Esophagus muscularis mucosa (tissue), 4 donors: Measurements from ENCODE around the gene ABHD13. TPM values are rescaled to one million over a fixed set of nuclear protein-coding genes. Genes with fewer than 3 reads are reported as not detected.

Experiments
- DNase-seq: peaks from one replicate; pipeline ENCODE4 v3.0.0-alpha.2; 2017; ENCODE audit errors: extremely low spot score
- H3K27ac ChIP-seq, 4 donors: fragments of 200-600 bp; sonication (generic); replicated peaks in 1 of 4; 1 replicate in 3 of 4; 2 replicates in 1 of 4; pipeline ENCODE4 v1.5.1; 2016 to 2019; ENCODE audit warnings: mild to moderate bottlenecking in 1 of 4
- H3K27me3 ChIP-seq, 4 donors: fragments of 200-600 bp; sonication (generic); one replicate each; pipeline versions ENCODE4 v1.5.1 to v1.6.0; 2016 to 2019
- H3K36me3 ChIP-seq, 4 donors: fragments of 200-600 bp; sonication (generic); one replicate each; pipeline ENCODE4 v1.5.1; 2016 to 2019
- H3K4me1 ChIP-seq, 4 donors: fragments of 200-600 bp; sonication (generic); one replicate each; pipeline ENCODE4 v1.5.1; 2016 to 2019
- H3K4me3 ChIP-seq, 4 donors: fragments of 200-600 bp; sonication (generic); 1 replicate in 2 of 4; 2 replicates in 2 of 4; pipeline ENCODE4 v1.5.1; 2016 to 2019; ENCODE audit warnings: mild to moderate bottlenecking in 4 of 4, moderate library complexity in 1 of 4
- H3K9me3 ChIP-seq, 4 donors: fragments of 200-600 bp; sonication (generic); 1 replicate in 3 of 4; 2 replicates in 1 of 4; pipeline ENCODE4 v1.5.1; 2016 to 2019
- EP300 ChIP-seq: sonication (generic); formaldehyde crosslinking; IDR thresholded peaks from one replicate; pipeline ENCODE4 v1.6.1; 2017; ENCODE audit warnings: antibody characterized with exemption
- POLR2A ChIP-seq: fragments of 450-650 bp; IDR thresholded peaks from one replicate; pipeline ENCODE4 v1.6.1; 2017; ENCODE audit warnings: antibody characterized with exemption, moderate library complexity, mild to moderate bottlenecking, low read depth
- POLR2AphosphoS5 ChIP-seq, 2 donors: sonication (generic); formaldehyde crosslinking; IDR thresholded peaks; one replicate each; pipeline ENCODE4 v1.6.1; 2017; ENCODE audit warnings: antibody characterized with exemption in 2 of 2
- WGBS: methylation state at CpG from one replicate; pipeline ENCODE4 v1.1.5; 2018; 5-methylcytosine and 5-hydroxymethylcytosine counted together
- intact Hi-C: fragments of 100-400 bp; cut with DNase I; formaldehyde crosslinking; loops from one replicate; pipeline ENCODE4 v1.15.1; 2023
- total RNA-seq, 4 donors: library from RNA; depleted of rRNA; stranded (reverse); fragments of >200 nt; gene quantifications; one replicate each; pipeline versions ENCODE4 v1.1.0 to v1.2.1, GENCODE V29; 2016
- TF ChIP-seq, protein P1 (sequence below), 3 experiments: fragments of 200-600 bp in 2 of 3; fragments of 450-650 bp in 1 of 3; sonication (generic) in 2 of 3; IDR thresholded peaks; one replicate each; pipeline ENCODE4 v1.5.1; 2017 to 2019; ENCODE audit warnings: antibody characterized with exemption in 3 of 3, mild to moderate bottlenecking in 2 of 3, moderate library complexity in 1 of 3

Gene ABHD13
- total RNA-seq, 4 donors from 2014 or later, result 10.3 to 12.9 (median 11.1) TPM

DNA sequence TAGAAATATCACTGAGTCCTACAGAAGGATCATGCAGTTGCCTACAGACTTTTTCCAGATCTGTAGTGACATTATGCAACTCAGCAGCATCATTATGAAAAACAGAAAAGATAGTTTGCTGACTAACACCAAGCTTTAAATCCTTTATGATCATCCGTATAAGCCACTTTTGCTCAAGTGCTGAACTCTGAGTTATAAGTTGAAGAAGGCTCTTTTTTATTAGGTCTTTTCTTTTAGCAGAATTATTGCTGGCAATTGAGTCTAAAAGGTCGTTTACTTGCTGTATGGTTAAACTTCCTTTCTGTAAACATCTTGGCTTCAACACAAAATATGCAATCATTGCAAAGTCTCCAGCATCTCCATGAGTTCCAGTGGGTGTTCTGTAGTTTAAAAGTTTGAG is 7.6 kb upstream of the ABHD13 start:
- no peak overlapping the region for H3K4me3 ChIP-seq
- H3K4me1 ChIP-seq, result peaks cover under 1 to 12% (median 10%) of the 10 kb centered on the region in 4 donors
- DNase-seq, result no peak
- H3K36me3 ChIP-seq, result peaks cover 0 to 24% (median 18%) of the 10 kb centered on the region in 4 donors
- H3K27me3 ChIP-seq, result no peaks in the 10 kb centered on the region
- no peak overlapping the region for H3K27ac ChIP-seq
- TF ChIP-seq POLR2AphosphoS5 (IDR thresholded peaks at IDR 0.05) (no peak), EP300 (no peak), POLR2A (no peak)
- TF ChIP-seq, protein P1, sequence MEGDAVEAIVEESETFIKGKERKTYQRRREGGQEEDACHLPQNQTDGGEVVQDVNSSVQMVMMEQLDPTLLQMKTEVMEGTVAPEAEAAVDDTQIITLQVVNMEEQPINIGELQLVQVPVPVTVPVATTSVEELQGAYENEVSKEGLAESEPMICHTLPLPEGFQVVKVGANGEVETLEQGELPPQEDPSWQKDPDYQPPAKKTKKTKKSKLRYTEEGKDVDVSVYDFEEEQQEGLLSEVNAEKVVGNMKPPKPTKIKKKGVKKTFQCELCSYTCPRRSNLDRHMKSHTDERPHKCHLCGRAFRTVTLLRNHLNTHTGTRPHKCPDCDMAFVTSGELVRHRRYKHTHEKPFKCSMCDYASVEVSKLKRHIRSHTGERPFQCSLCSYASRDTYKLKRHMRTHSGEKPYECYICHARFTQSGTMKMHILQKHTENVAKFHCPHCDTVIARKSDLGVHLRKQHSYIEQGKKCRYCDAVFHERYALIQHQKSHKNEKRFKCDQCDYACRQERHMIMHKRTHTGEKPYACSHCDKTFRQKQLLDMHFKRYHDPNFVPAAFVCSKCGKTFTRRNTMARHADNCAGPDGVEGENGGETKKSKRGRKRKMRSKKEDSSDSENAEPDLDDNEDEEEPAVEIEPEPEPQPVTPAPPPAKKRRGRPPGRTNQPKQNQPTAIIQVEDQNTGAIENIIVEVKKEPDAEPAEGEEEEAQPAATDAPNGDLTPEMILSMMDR (IDR thresholded peaks at IDR 0.05), result no peak
- H3K9me3 ChIP-seq, result no peaks in the 10 kb centered on the region
- 90% methylated on average over 2 of the region's 2 CpGs for WGBS
- intact Hi-C loops, result no loop called here

DNA sequence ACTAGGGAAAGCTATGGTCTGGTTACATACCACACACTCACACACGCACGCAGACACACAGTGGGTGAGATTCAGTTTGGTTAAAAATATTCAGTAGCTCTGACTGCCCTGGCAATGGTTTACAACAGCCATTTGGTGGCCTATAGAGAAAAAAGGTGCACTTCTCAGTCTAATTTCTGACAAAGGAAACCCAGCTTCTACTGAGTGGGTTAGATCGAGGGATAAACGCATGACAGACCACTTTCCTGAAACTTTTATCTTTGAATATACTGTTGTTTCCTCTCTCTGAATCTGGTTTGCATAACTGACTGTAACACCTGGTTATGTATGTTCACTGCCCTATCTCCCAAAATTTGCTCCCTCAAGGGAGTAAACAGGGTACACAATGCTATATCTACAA is 5.3 kb upstream of the ABHD13 start:
- H3K27ac ChIP-seq, result no peak overlapping the region
- intact Hi-C loops, result no loop called here
- no peaks in the 10 kb centered on the region for H3K9me3 ChIP-seq
- WGBS, result 88% methylated on average over 4 of the region's 4 CpGs
- peaks cover 16 to 34% (median 32%) of the 10 kb centered on the region in 4 donors for H3K4me1 ChIP-seq
- H3K27me3 ChIP-seq, result no peaks in the 10 kb centered on the region
- H3K4me3 ChIP-seq, result no peak overlapping the region
- no peak for TF ChIP-seq POLR2AphosphoS5 (IDR thresholded peaks at IDR 0.05)
- no peak for TF ChIP-seq EP300
- TF ChIP-seq, protein P1 (IDR thresholded peaks at IDR 0.05), result no peak
- no peak for TF ChIP-seq POLR2A
- peaks cover 0 to 24% (median 18%) of the 10 kb centered on the region in 4 donors for H3K36me3 ChIP-seq
- DNase-seq, result no peak

DNA sequence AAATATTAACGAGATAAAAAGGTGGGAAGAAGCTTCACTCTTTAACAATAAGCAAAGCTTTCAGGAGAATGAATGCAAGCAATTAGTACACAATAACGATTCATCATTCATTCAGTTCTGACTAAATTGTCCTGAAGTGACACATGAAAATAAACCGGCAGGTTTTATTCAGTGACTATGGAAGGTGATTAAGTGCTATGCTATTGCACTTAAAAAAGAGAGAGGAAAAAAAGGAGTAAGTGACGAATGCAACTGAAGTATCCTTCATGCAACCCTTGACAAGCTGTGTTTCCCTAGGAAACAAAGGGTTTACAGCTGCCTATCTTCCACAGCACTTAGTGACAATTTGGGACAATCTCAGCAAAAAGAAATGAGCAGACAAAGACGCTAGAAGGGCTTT is 4.2 kb upstream of the ABHD13 start:
- Histone ChIP-seq H3K36me3 (peaks cover 0 to 21% (median 18%) of the 10 kb centered on the region in 4 donors), H3K4me3 (peak overlapping the region; percentile 54 to 63 (median 56)), H3K27me3 (no peaks in the 10 kb centered on the region), H3K4me1 (peaks cover 16 to 34% (median 33%) of the 10 kb centered on the region in 4 donors), H3K9me3 (no peaks in the 10 kb centered on the region), H3K27ac (peak overlapping the region; percentile 63 to 76 (median 74))
- TF ChIP-seq POLR2A, result no peak
- no peak for TF ChIP-seq EP300
- TF ChIP-seq POLR2AphosphoS5 (IDR thresholded peaks at IDR 0.05), result no peak
- TF ChIP-seq, protein P1 (IDR thresholded peaks at IDR 0.05), result no peak
- 53% methylated on average over 5 of the region's 5 CpGs for WGBS
- intact Hi-C loops, result no loop called here
- DNase-seq, result no peak

DNA sequence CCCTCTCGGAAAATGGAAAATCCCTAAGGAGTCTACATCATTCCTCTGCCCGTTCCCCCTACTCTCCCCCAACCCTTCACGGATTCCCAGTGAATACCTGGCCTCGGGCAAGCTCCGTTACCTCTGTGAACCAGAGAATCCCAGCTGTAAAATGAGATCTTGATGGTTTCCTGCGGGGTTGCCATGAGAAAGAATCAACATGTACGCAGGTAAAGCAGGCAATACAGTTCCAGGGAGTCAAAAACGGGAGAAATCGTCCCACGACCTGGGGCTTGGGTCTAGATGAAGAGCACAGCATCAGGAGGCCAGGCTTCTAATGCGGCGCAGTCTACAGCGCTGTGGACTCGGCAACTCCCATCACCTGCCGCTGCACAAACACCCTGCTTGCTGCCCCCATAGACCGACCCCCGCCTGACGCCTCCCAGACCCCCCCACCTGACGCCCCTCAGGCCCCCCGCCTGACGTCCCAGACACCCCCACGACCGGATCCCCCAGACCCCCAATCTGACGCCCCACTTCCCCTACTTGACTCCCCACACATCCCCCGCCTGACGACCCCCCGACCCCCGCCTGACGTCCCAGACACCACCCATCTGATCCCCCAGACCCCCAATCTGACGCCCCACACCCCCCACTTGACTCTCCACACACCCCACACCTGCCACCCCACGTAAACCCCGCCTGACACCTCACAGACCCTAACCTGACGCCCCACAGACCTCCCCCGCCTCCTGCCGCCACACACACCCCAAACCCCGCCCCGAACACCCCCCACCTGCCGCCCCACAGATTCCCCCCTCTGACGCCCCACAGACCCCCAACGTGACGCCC is 3.5 kb upstream of the ABHD13 start:
- Histone ChIP-seq H3K36me3 (peaks cover 0 to 15% (median 14%) of the 10 kb centered on the region in 4 donors), H3K4me1 (peaks cover 22 to 41% (median 40%) of the 10 kb centered on the region in 4 donors), H3K27me3 (no peaks in the 10 kb centered on the region), H3K4me3 (peak overlapping the region; percentile 54 to 63 (median 56)), H3K9me3 (no peaks in the 10 kb centered on the region), H3K27ac (peak overlapping the region; percentile 63 to 76 (median 74))
- intact Hi-C loops, result no loop called here
- TF ChIP-seq POLR2A (no peak), EP300 (no peak), POLR2AphosphoS5 (IDR thresholded peaks at IDR 0.05) (no peak)
- TF ChIP-seq, protein P1 (IDR thresholded peaks at IDR 0.05), result no peak
- no peak for DNase-seq
- WGBS, result 24% methylated on average over 10 of the region's 41 CpGs
